A549 (cell line): ENCODE measurements around the gene PPP6R3. TPM values are rescaled to one million over a fixed set of nuclear protein-coding genes. Genes with fewer than 3 reads are reported as not detected.

ENCODE experiments used
- ATAC-seq, 2 experiments: fragments of 200-7000 bp in 1 of 2; fragments of >200 bp in 1 of 2; cut with Nextera tagmentation in 1 of 2; cut with Tn5 transposase in 1 of 2; 3 replicates each; pipeline versions ENCODE4 v1.8.0 to v1.9.1; 2018 to 2020; ENCODE audit warnings: mild to moderate bottlenecking in 1 of 2, moderate library complexity in 1 of 2
- CTCF ChIA-PET: fragments of 300-600 bp; sonication (Branson Sonifier 250); formaldehyde crosslinking; extraction: SDS; loops from one replicate; lab custom pipeline; 2021; ENCODE audit warnings: antibody characterized with exemption, inconsistent platforms; lab: Yijun Ruan, JAX
- POLR2A ChIA-PET: fragments of 350-600 bp; formaldehyde crosslinking; extraction: SDS; loops from one replicate; lab custom pipeline; 2021; ENCODE audit warnings: antibody characterized with exemption, inconsistent platforms; lab: Yijun Ruan, JAX
- DNase-seq, 2 experiments: peaks; one replicate each; pipeline versions ENCODE4 v3.0.0 to v3.0.0-alpha.2; 2011 to 2016; ENCODE audit warnings: low read depth in 1 of 2, low spot score in 1 of 2
- FAIRE-seq: peaks from 2 replicates; lab custom pipeline; 2011; peaks lifted over from hg19 to GRCh38; lab: Jason Lieb, UNC
- H3K27ac ChIP-seq, 2 experiments: fragments of >200 bp; sonication (Bioruptor Twin); formaldehyde crosslinking; 3 replicates each; pipeline ENCODE4 v1.5.1; 2016 to 2017
- H3K4me1 ChIP-seq: fragments of >200 bp; sonication (Bioruptor Twin); formaldehyde crosslinking; 3 replicates; pipeline ENCODE4 v1.6.1; 2016
- H3K4me2 ChIP-seq: fragments of >200 bp; sonication (Bioruptor Twin); formaldehyde crosslinking; 3 replicates; pipeline ENCODE4 v1.6.1; 2016
- H3K4me3 ChIP-seq: fragments of >200 bp; sonication (Bioruptor Twin); formaldehyde crosslinking; 3 replicates; pipeline ENCODE4 v1.5.1; 2016
- H3K9me3 ChIP-seq: fragments of >200 bp; sonication (Bioruptor Twin); formaldehyde crosslinking; 3 replicates; pipeline ENCODE4 v1.6.1; 2016
- CEBPB ChIP-seq, 2 experiments: fragments of >200 bp in 1 of 2; sonication (Bioruptor Twin) in 1 of 2; formaldehyde crosslinking in 1 of 2; IDR thresholded peaks; 2 replicates each; pipeline ENCODE4 v1.6.1; 2012 to 2016
- CHD2 ChIP-seq: fragments of 150-350 bp; IDR thresholded peaks from 2 replicates; pipeline ENCODE4 v1.6.1; 2014; ENCODE audit warnings: low read length; ENCODE audit not compliant: partially characterized antibody
- CHD4 ChIP-seq: fragments of 200-600 bp; sonication (generic); IDR thresholded peaks from 2 replicates; pipeline ENCODE4 v1.6.1; 2016; ENCODE audit warnings: antibody characterized with exemption, mild to moderate bottlenecking, borderline replicate concordance
- CTCF ChIP-seq: fragments of >200 bp; sonication (Bioruptor Twin); formaldehyde crosslinking; IDR thresholded peaks from 3 replicates; pipeline ENCODE4 v1.5.1; 2016
- E2F6 ChIP-seq: IDR thresholded peaks from 2 replicates; pipeline ENCODE4 v1.6.1; 2012; ENCODE audit warnings: low read depth, borderline replicate concordance
- EHMT2 ChIP-seq: fragments of 200-600 bp; sonication (generic); IDR thresholded peaks from 2 replicates; pipeline ENCODE4 v1.6.1; 2016; ENCODE audit warnings: antibody characterized with exemption, low read depth, mild to moderate bottlenecking, moderate library complexity
- ESRRA ChIP-seq: fragments of 150-350 bp; IDR thresholded peaks from 2 replicates; pipeline ENCODE4 v1.6.1; 2014; ENCODE audit warnings: mild to moderate bottlenecking, low read length, borderline replicate concordance
- FOSL2 ChIP-seq, 2 experiments: fragments of 450-650 bp in 1 of 2; fragments of >200 bp in 1 of 2; sonication (Bioruptor Twin) in 1 of 2; formaldehyde crosslinking; IDR thresholded peaks; 2 replicates each; pipeline versions ENCODE4 v1.5.0 to v1.6.1; 2016 to 2020; ENCODE audit warnings: mild to moderate bottlenecking in 1 of 2, moderate library complexity in 1 of 2
- GATA3 ChIP-seq: IDR thresholded peaks from 2 replicates; pipeline ENCODE4 v1.6.1; 2012; ENCODE audit warnings: borderline replicate concordance
- HEYL ChIP-seq: fragments of 250-450 bp; sonication (Bioruptor Pico); IDR thresholded peaks from 2 replicates; pipeline ENCODE4 v1.8.0; 2021; ENCODE audit warnings: mild to moderate bottlenecking, moderate library complexity
- JUN ChIP-seq, 2 experiments: fragments of >200 bp; sonication (Bioruptor Twin); formaldehyde crosslinking; IDR thresholded peaks; 2 replicates in 1 of 2; 3 replicates in 1 of 2; pipeline ENCODE4 v1.6.1; 2016 to 2017
- JUNB ChIP-seq: fragments of >200 bp; sonication (Bioruptor Twin); formaldehyde crosslinking; IDR thresholded peaks from 2 replicates; pipeline ENCODE4 v1.6.1; 2016
- KDM5A ChIP-seq: fragments of 200-600 bp; sonication (generic); IDR thresholded peaks from 2 replicates; pipeline ENCODE4 v1.6.1; 2016; ENCODE audit warnings: antibody characterized with exemption, mild to moderate bottlenecking
- MAX ChIP-seq: IDR thresholded peaks from 2 replicates; pipeline ENCODE4 v1.6.1; 2012
- MAZ ChIP-seq: fragments of 150-350 bp; IDR thresholded peaks from 2 replicates; pipeline ENCODE4 v1.6.1; 2014; ENCODE audit warnings: antibody characterized with exemption, low read depth, low read length, borderline replicate concordance
- NFE2L2 ChIP-seq: fragments of 150-350 bp; conservative IDR thresholded peaks from 2 replicates; pipeline ENCODE4 v1.6.1; 2014; ENCODE audit warnings: low read length
- RNF2 ChIP-seq: fragments of 200-600 bp; sonication (generic); IDR thresholded peaks from 2 replicates; pipeline ENCODE4 v1.6.1; 2016; ENCODE audit warnings: low read depth, mild to moderate bottlenecking, antibody characterized with exemption, moderate library complexity, borderline replicate concordance
- TFCP2L1 ChIP-seq: fragments of 250-450 bp; sonication (Bioruptor Pico); IDR thresholded peaks from 2 replicates; pipeline ENCODE4 v1.5.0; 2021; ENCODE audit warnings: mild to moderate bottlenecking
- ZFP36 ChIP-seq: fragments of 450-650 bp; IDR thresholded peaks from 2 replicates; pipeline ENCODE4 v1.6.1; 2014; ENCODE audit warnings: borderline replicate concordance; ENCODE audit not compliant: partially characterized antibody
- WGBS: methylation state at CpG from one replicate; pipeline ENCODE4 v1.1.6; 2017; ENCODE audit errors: missing lambda C conversion rate; 5-methylcytosine and 5-hydroxymethylcytosine counted together
- polyA plus RNA-seq, 4 experiments: library from polyadenylated mRNA; depleted of rRNA in 3 of 4; stranded (reverse); fragments of >200 nt; fragmentation: RNase III in 1 of 4; extraction: RNeasy Plus Mini Kit Qiagen cat#74134 plus additional on column Dnase treatment in 1 of 4; gene quantifications; 2 replicates in 3 of 4; 3 replicates in 1 of 4; pipeline ENCODE4 v1.2.3, GENCODE V29; 2011 to 2017
- TF ChIP-seq, protein P1 (sequence below): IDR thresholded peaks from 2 replicates; pipeline ENCODE4 v1.6.1; 2012

PPP6R3 gene
- polyA plus RNA-seq, 2 of the 4 experiments (the other 2 are of a cell fraction): 69.7 to 114 TPM

DNA sequence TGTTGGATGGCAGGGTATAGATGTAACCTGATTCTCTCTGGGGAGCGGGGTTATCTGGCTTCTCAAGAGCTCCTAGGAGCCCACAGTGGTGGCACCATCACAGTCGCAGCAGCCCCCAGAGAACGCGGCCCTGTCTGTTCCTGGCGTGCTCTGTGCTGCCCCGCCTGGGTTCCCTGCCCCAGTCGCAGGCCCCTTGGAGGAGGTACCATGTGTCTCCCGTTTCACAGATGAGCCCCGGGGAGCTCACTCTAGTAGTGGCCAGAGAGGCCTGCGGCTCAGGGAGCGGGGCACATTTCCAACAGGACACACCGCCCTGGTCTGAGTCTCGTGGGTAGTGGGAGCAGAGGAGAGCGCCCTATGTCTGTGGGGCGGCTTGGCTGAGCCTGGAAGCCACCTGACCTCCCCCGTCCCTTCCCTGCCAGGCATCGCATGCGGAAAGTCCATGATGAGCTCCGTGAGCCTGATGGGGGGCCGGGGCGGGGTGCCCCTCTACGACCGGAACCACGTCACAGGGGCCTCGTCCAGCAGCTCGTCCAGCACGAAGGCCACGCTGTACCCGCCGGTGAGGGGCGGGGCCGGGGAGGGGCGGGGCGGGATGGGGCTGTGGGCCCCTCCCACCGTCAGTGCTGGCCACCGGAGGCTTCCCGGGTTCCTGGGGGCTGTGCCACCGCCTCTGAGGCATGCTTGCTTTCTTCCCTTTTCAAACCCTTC lies 21.0 kb upstream of the PPP6R3 start:
- no peak for FAIRE-seq
- no peak for TF ChIP-seq MAX
- TF ChIP-seq TFCP2L1 (CRISPR knock-in tag): no peak
- TF ChIP-seq ESRRA: no peak
- no peak for TF ChIP-seq ZFP36
- no peak for TF ChIP-seq E2F6
- TF ChIP-seq CHD2: no peak
- TF ChIP-seq FOSL2 (IDR thresholded peaks at IDR 0.05): no peak
- TF ChIP-seq FOSL2 (CRISPR knock-in tag; IDR thresholded peaks at IDR 0.05): no peak
- TF ChIP-seq, all 56 proteins: peak for 0
- 85% methylated on average over 20 of the region's 38 CpGs for WGBS
- DNase-seq: no peak
- Histone ChIP-seq H3K4me3 (no peak overlapping the region), H3K9me3 (no peaks in the 10 kb centered on the region), H3K4me1 (peaks cover 17% of the 10 kb centered on the region), H3K4me2 (no peak overlapping the region), H3K27ac (no peak overlapping the region)
- peak in 1 of 2 experiments; percentile 16; a peak in 2 of 6 replicates for ATAC-seq
- CTCF ChIA-PET: interaction anchor here (1.1 to 1.3 kb wide), 5 partner anchors 8 to 142 kb away, joined by 3 to 5 read pairs (median 3); no protein-coding TSS in a partner anchor
- POLR2A ChIA-PET: no interaction called here

DNA sequence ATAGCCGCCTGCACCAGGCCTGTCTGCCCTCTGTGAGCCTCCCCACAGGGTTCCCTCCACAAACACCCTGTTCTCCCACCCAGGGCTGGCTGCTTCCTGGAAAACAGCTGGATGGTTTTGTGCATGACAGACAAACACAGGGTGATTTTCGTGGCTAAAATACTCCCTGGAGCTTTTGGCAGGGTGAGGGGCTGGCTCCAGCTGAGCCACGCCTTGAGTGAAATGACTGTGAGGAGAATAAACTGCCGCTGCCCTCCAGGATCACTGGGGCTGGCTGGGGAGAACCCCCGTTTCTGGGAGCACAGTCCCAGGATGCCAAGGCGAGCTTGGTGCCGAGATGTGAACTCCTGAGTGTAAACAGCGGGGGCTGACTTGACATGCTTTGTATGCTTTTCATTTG lies 20.3 kb upstream of the PPP6R3 start:
- WGBS: 91% methylated on average over 7 of the region's 8 CpGs
- ATAC-seq (no peak), DNase-seq (no peak)
- H3K4me3 ChIP-seq: no peak overlapping the region
- CTCF ChIA-PET: interaction anchor here (1.2 to 1.4 kb wide), 2 partner anchors 8 to 57 kb away, joined by 3 to 5 read pairs; no protein-coding TSS in a partner anchor
- POLR2A ChIA-PET: no interaction called here
- TF ChIP-seq ZFP36 (no peak), CTCF (no peak), HEYL (CRISPR knock-in tag) (no peak), JUN (IDR thresholded peaks at IDR 0.05) (no peak), TFCP2L1 (CRISPR knock-in tag) (no peak), JUNB (no peak), EHMT2 (no peak), CEBPB (IDR thresholded peaks at IDR 0.05) (no peak), MAZ (no peak), CHD4 (no peak), RNF2 (no peak), NFE2L2 (no peak), GATA3 (no peak), CHD2 (no peak), KDM5A (no peak)
- TF ChIP-seq, protein P1, sequence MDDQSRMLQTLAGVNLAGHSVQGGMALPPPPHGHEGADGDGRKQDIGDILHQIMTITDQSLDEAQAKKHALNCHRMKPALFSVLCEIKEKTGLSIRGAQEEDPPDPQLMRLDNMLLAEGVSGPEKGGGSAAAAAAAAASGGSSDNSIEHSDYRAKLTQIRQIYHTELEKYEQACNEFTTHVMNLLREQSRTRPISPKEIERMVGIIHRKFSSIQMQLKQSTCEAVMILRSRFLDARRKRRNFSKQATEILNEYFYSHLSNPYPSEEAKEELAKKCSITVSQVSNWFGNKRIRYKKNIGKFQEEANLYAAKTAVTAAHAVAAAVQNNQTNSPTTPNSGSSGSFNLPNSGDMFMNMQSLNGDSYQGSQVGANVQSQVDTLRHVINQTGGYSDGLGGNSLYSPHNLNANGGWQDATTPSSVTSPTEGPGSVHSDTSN: no peak
- TF ChIP-seq, all 56 proteins: peak for 0
- Histone ChIP-seq H3K4me2 (no peak overlapping the region), H3K9me3 (no peaks in the 10 kb centered on the region), H3K27ac (no peak overlapping the region), H3K4me1 (peaks cover 17% of the 10 kb centered on the region)
- no peak for FAIRE-seq
